SK-N-SH (cell line): ENCODE results near the gene SFXN5. TPM values are rescaled to one million over a fixed set of nuclear protein-coding genes. Genes with fewer than 3 reads are reported as not detected.

ENCODE experiments used
- CTCF ChIA-PET: fragments of 300-600, 350-600 bp; formaldehyde crosslinking; extraction: SDS; loops from one replicate; lab custom pipeline; 2021; lab: Yijun Ruan, JAX
- POLR2A ChIA-PET: fragments of 350-600 bp; sonication (Branson Sonifier 250); formaldehyde crosslinking; extraction: SDS; loops from one replicate; lab custom pipeline; 2020; ENCODE audit warnings: antibody characterized with exemption, inconsistent platforms; lab: Yijun Ruan, JAX
- DNase-seq: peaks from one replicate; pipeline ENCODE4 v3.0.0; 2012
- H2AFZ ChIP-seq: fragments of 200-600 bp; sonication (generic); 2 replicates; pipeline ENCODE4 v1.8.1; 2016; ENCODE audit warnings: antibody characterized with exemption, mild to moderate bottlenecking, low read depth
- H3F3A ChIP-seq: fragments of 200-600 bp; sonication (generic); replicated peaks from 2 replicates; pipeline ENCODE3; 2016; ENCODE audit warnings: antibody characterized with exemption, mild to moderate bottlenecking; ENCODE audit not compliant: insufficient read depth
- H3K27ac ChIP-seq, 2 experiments: fragments of 200-500 bp in 1 of 2; fragments of 200-600 bp in 1 of 2; sonication (Bioruptor generic) in 1 of 2; sonication (generic), shearing (Covaris generic) in 1 of 2; 2 replicates each; pipeline versions ENCODE4 v1.5.1 to v1.6.1; 2014 to 2016; ENCODE audit warnings: low read depth in 2 of 2, inconsistent platforms in 1 of 2, low read length in 1 of 2, mild to moderate bottlenecking in 1 of 2, mixed read lengths in 1 of 2
- H3K27me3 ChIP-seq: fragments of 200-600 bp; sonication (generic), shearing (Covaris generic); 2 replicates; pipeline ENCODE4 v1.6.1; 2016; ENCODE audit warnings: mixed run types; ENCODE audit not compliant: insufficient read depth
- H3K36me3 ChIP-seq, 2 experiments: fragments of 200-500 bp in 1 of 2; fragments of 200-600 bp in 1 of 2; sonication (Bioruptor generic) in 1 of 2; sonication (generic) in 1 of 2; replicated peaks in 1 of 2; 2 replicates each; pipeline versions ENCODE3 to v1.5.1; 2014 to 2016; ENCODE audit warnings: low read length in 1 of 2, mild to moderate bottlenecking in 1 of 2; ENCODE audit not compliant: insufficient read depth in 2 of 2, control insufficient read depth in 1 of 2
- H3K4me1 ChIP-seq, 2 experiments: fragments of 200-500 bp in 1 of 2; fragments of 200-600 bp in 1 of 2; sonication (Bioruptor generic) in 1 of 2; sonication (generic), shearing (Covaris generic) in 1 of 2; 2 replicates each; pipeline versions ENCODE4 v1.5.1 to v1.6.1; 2014 to 2016; ENCODE audit warnings: low read depth in 1 of 2, low read length in 1 of 2, mixed run types in 1 of 2; ENCODE audit not compliant: insufficient read depth in 2 of 2, control insufficient read depth in 1 of 2
- H3K4me2 ChIP-seq: fragments of 200-600 bp; sonication (generic), shearing (Covaris generic); 2 replicates; pipeline ENCODE4 v1.6.1; 2017; ENCODE audit warnings: mixed run types
- H3K4me3 ChIP-seq, 2 experiments: fragments of 200-500 bp in 1 of 2; fragments of 200-600 bp in 1 of 2; sonication (Bioruptor generic) in 1 of 2; sonication (generic), shearing (Covaris generic) in 1 of 2; 2 replicates each; pipeline versions ENCODE4 v1.5.1 to v1.8.1; 2014 to 2016; ENCODE audit warnings: low read depth in 2 of 2, inconsistent platforms in 1 of 2, low read length in 1 of 2, mild to moderate bottlenecking in 1 of 2, mixed read lengths in 1 of 2, moderate library complexity in 1 of 2
- H3K79me2 ChIP-seq: fragments of 200-600 bp; sonication (generic); 2 replicates; pipeline ENCODE4 v1.8.1; 2017; ENCODE audit warnings: mild to moderate bottlenecking; ENCODE audit not compliant: insufficient read depth
- H3K9ac ChIP-seq: fragments of 200-600 bp; sonication (generic); 2 replicates; pipeline ENCODE4 v1.6.1; 2017; ENCODE audit warnings: mixed run types
- H3K9me2 ChIP-seq: fragments of 200-600 bp; sonication (generic); 2 replicates; pipeline ENCODE4 v1.6.1; 2017; ENCODE audit warnings: mixed run types
- H3K9me3 ChIP-seq: fragments of 200-600 bp; sonication (generic); 2 replicates; pipeline ENCODE4 v1.6.1; 2017; ENCODE audit warnings: mixed run types, mild to moderate bottlenecking, moderate library complexity
- H4K20me1 ChIP-seq: fragments of 200-600 bp; sonication (generic); 2 replicates; pipeline ENCODE4 v1.6.1; 2017; ENCODE audit warnings: mild to moderate bottlenecking, mixed run types; ENCODE audit not compliant: insufficient read depth
- EZH2phosphoT487 ChIP-seq: fragments of 200-600 bp; sonication (generic); IDR thresholded peaks from 2 replicates; pipeline ENCODE4 v1.6.1; 2017; ENCODE audit warnings: low read depth, mixed run types, mild to moderate bottlenecking, antibody characterized with exemption, moderate library complexity, borderline replicate concordance
- FOXJ3 ChIP-seq: sonication (generic); formaldehyde crosslinking; IDR thresholded peaks from 2 replicates; pipeline ENCODE4 v1.5.1; 2020; ENCODE audit warnings: mild to moderate bottlenecking, missing genetic modification reagents
- IRF3 ChIP-seq: fragments of 150-350 bp; IDR thresholded peaks from 2 replicates; pipeline ENCODE4 v1.6.1; 2016; ENCODE audit warnings: mild to moderate bottlenecking, low read depth, low read length
- JUND ChIP-seq: IDR thresholded peaks from 2 replicates; pipeline ENCODE4 v1.4.0; 2012
- MAX ChIP-seq: IDR thresholded peaks from 2 replicates; pipeline ENCODE4 v1.4.0; 2012; ENCODE audit warnings: low read depth
- MEF2A ChIP-seq: IDR thresholded peaks from 2 replicates; pipeline ENCODE4 v1.4.0; 2012; ENCODE audit warnings: low read depth, borderline replicate concordance
- NFIC ChIP-seq: IDR thresholded peaks from 2 replicates; pipeline ENCODE4 v1.4.0; 2012; ENCODE audit warnings: borderline replicate concordance
- POLR2AphosphoS5 ChIP-seq: IDR thresholded peaks from 2 replicates; pipeline ENCODE4 v1.6.1; 2012; ENCODE audit warnings: low read depth, low read length
- RAD21 ChIP-seq: IDR thresholded peaks from 2 replicates; pipeline ENCODE4 v1.6.1; 2012; ENCODE audit warnings: mild to moderate bottlenecking, low read length
- RFX5 ChIP-seq: IDR thresholded peaks from 2 replicates; pipeline ENCODE4 v1.6.1; 2012; ENCODE audit warnings: mild to moderate bottlenecking, improper control_type of control experiment, low read length
- TEAD4 ChIP-seq: IDR thresholded peaks from 2 replicates; pipeline ENCODE4 v1.4.0; 2012; ENCODE audit warnings: mild to moderate bottlenecking, borderline replicate concordance; ENCODE audit not compliant: insufficient read depth
- ZBTB33 ChIP-seq: IDR thresholded peaks from 2 replicates; pipeline ENCODE4 v1.4.0; 2012; ENCODE audit warnings: low read depth, borderline replicate concordance
- WGBS: methylation state at CpG from one replicate; pipeline ENCODE4 v1.1.6; 2017; ENCODE audit warnings: low lambda C conversion rate; 5-methylcytosine and 5-hydroxymethylcytosine counted together
- polyA plus RNA-seq, 3 experiments: library from polyadenylated mRNA; depleted of rRNA; stranded (reverse); fragments of >200 nt; gene quantifications; 2 replicates each; pipeline ENCODE4 v1.2.3, GENCODE V29; 2012
- TF ChIP-seq, protein P1 (sequence below): IDR thresholded peaks from 2 replicates; pipeline ENCODE4 v1.4.0; 2012; ENCODE audit warnings: low read depth, borderline replicate concordance

SFXN5 gene
- polyA plus RNA-seq, 1 of the 3 experiments (the other 2 are of a cell fraction), result 9.9 TPM

GRCh38 chr2:73004889-73005596, 66.5 kb downstream of the SFXN5 start (continued):
- no peak for TF ChIP-seq ZBTB33
- no peak for TF ChIP-seq POLR2AphosphoS5
- TF ChIP-seq MEF2A, result no peak
- TF ChIP-seq, protein P1, sequence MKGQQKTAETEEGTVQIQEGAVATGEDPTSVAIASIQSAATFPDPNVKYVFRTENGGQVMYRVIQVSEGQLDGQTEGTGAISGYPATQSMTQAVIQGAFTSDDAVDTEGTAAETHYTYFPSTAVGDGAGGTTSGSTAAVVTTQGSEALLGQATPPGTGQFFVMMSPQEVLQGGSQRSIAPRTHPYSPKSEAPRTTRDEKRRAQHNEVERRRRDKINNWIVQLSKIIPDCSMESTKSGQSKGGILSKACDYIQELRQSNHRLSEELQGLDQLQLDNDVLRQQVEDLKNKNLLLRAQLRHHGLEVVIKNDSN, result no peak
- TF ChIP-seq TEAD4, result no peak
- no peak for TF ChIP-seq EZH2phosphoT487

- Histone ChIP-seq H3K4me1 (no peaks in the 10 kb centered on the region; a peak in 1 of 4 replicates), H3K4me3 (no peak overlapping the region), H3K9ac (no peak overlapping the region), H3K9me2 (no peaks in the 10 kb centered on the region), H2AFZ (no peak overlapping the region), H4K20me1 (no peaks in the 10 kb centered on the region), H3K27me3 (no peaks in the 10 kb centered on the region), H3K36me3 (peaks cover 0 to 4% of the 10 kb centered on the region in 2 experiments), H3F3A (no peaks in the 10 kb centered on the region), H3K9me3 (no peaks in the 10 kb centered on the region), H3K79me2 (no peaks in the 10 kb centered on the region), H3K4me2 (no peak overlapping the region), H3K27ac (no peak overlapping the region)
- POLR2A ChIA-PET, result interaction anchor here (0.9 kb wide), 1 partner anchor 12 kb away, joined by 3 read pairs; no protein-coding TSS in a partner anchor
- TF ChIP-seq RAD21 (no peak), MAX (no peak), IRF3 (no peak), FOXJ3 (CRISPR knock-in tag) (no peak), JUND (no peak), NFIC (no peak), RFX5 (no peak), ZBTB33 (no peak)
- DNase-seq, result no peak
- 88% methylated on average over 12 of the region's 12 CpGs for WGBS
- CTCF ChIA-PET, result interaction anchor here (1.8 to 2.1 kb wide), 2 partner anchors 11 to 152 kb away, joined by 7 to 14 read pairs; no protein-coding TSS in a partner anchor
These were observed 67.0 kb downstream of the SFXN5 start for GRCh38 chr2:73004466-73004865.
